AG04450 (cell line): Measurements from ENCODE around the gene BLVRB. TPM values are rescaled to one million over a fixed set of nuclear protein-coding genes. Genes with fewer than 3 reads are reported as not detected.

Experiments used
- CTCF ChIA-PET: fragments of 300-600, 350-600 bp; formaldehyde crosslinking; extraction: SDS; loops from one replicate; lab custom pipeline; 2022; ENCODE audit warnings: antibody characterized with exemption, inconsistent platforms; lab: Charles Lee
- POLR2A ChIA-PET: fragments of 350-600 bp; formaldehyde crosslinking; extraction: SDS; loops from one replicate; lab custom pipeline; 2021; ENCODE audit warnings: antibody characterized with exemption, inconsistent platforms; lab: Yijun Ruan, JAX
- DNase-seq: peaks from one replicate; pipeline ENCODE4 v3.0.0-alpha.2; 2011; ENCODE audit warnings: low read depth, low spot score
- H3K27ac ChIP-seq: one replicate; pipeline ENCODE4 v1.5.1; 2012; ENCODE audit warnings: low read depth, low read length, control low read depth
- H3K27me3 ChIP-seq: one replicate; pipeline ENCODE4 v1.6.0; 2012; ENCODE audit warnings: low read length; ENCODE audit not compliant: control insufficient read depth, insufficient read depth
- H3K4me3 ChIP-seq: 2 replicates; pipeline ENCODE4 v1.5.1; 2011; ENCODE audit warnings: mild to moderate bottlenecking, low read depth, low read length, control low read depth
- H3K9me3 ChIP-seq: 2 replicates; pipeline ENCODE4 v1.5.1; 2012; ENCODE audit warnings: low read length; ENCODE audit not compliant: control insufficient read depth, insufficient read depth
- polyA plus RNA-seq: library from polyadenylated mRNA; depleted of rRNA; stranded (reverse); fragments of >200 nt; gene quantifications from 2 replicates; pipeline ENCODE4 v1.2.3, GENCODE V29; 2011
- TF ChIP-seq, protein P1 (sequence below): IDR thresholded peaks from 2 replicates; pipeline ENCODE4 v1.5.1; 2011; ENCODE audit warnings: low read depth, low read length, control low read depth, inconsistent platforms

Gene BLVRB
- polyA plus RNA-seq, 1 experiment, result 40.4 TPM

DNA sequence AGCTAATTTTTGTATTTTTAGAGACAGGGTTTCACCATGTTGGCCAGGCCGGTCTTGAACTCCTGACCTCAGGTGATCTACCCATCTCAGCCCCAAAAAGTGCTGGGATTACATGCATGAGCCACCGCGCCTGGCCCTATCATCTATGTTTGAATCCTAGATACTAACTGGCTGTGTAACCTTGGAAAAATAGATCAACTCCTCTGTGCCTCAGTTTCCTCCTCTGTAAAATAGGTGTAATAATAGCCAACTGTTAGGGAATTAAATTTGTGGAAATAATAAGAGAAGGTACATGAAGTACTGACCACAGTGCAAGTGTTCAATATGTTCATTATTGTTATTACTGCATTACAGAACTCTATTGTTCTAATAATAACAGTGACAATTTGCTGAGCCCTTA lies 5.6 kb upstream of the BLVRB start:
- Histone ChIP-seq H3K27ac (no peak overlapping the region), H3K9me3 (no peaks in the 10 kb centered on the region; the same call in 1 of the 2 replicates), H3K4me3 (no peak overlapping the region), H3K27me3 (peaks cover 11% of the 10 kb centered on the region)
- DNase-seq, result no peak
- TF ChIP-seq, protein P1, sequence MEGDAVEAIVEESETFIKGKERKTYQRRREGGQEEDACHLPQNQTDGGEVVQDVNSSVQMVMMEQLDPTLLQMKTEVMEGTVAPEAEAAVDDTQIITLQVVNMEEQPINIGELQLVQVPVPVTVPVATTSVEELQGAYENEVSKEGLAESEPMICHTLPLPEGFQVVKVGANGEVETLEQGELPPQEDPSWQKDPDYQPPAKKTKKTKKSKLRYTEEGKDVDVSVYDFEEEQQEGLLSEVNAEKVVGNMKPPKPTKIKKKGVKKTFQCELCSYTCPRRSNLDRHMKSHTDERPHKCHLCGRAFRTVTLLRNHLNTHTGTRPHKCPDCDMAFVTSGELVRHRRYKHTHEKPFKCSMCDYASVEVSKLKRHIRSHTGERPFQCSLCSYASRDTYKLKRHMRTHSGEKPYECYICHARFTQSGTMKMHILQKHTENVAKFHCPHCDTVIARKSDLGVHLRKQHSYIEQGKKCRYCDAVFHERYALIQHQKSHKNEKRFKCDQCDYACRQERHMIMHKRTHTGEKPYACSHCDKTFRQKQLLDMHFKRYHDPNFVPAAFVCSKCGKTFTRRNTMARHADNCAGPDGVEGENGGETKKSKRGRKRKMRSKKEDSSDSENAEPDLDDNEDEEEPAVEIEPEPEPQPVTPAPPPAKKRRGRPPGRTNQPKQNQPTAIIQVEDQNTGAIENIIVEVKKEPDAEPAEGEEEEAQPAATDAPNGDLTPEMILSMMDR, result no peak
- ChIA-PET CTCF (no interaction called here), POLR2A (no interaction called here)

DNA sequence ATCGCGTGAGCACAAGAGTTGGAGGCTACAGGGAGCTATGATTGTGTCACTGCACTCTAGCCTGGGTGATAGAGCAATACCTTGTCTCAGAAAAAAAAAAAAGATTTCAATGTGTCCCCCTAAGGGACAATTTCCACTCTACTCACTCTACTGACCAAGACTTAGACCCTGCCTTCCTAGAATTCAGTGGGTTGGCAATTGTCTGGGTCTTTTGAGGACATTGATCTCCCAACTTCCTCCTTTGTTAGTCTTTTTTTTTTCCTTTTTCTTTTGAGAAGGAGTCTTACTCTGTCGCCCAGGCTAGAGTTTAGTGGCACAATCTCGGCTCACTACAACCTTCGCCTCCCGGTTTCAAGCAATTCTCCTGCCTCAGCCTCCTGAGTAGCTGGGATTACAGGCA lies 3.5 kb upstream of the BLVRB start:
- Histone ChIP-seq H3K9me3 (no peaks in the 10 kb centered on the region; the same call in 1 of the 2 replicates), H3K27ac (no peak overlapping the region), H3K27me3 (peaks cover 11% of the 10 kb centered on the region), H3K4me3 (no peak overlapping the region)
- CTCF ChIA-PET, result no interaction called here
- no peak for DNase-seq
- TF ChIP-seq, protein P1, result no peak
- POLR2A ChIA-PET, result no interaction called here

DNA sequence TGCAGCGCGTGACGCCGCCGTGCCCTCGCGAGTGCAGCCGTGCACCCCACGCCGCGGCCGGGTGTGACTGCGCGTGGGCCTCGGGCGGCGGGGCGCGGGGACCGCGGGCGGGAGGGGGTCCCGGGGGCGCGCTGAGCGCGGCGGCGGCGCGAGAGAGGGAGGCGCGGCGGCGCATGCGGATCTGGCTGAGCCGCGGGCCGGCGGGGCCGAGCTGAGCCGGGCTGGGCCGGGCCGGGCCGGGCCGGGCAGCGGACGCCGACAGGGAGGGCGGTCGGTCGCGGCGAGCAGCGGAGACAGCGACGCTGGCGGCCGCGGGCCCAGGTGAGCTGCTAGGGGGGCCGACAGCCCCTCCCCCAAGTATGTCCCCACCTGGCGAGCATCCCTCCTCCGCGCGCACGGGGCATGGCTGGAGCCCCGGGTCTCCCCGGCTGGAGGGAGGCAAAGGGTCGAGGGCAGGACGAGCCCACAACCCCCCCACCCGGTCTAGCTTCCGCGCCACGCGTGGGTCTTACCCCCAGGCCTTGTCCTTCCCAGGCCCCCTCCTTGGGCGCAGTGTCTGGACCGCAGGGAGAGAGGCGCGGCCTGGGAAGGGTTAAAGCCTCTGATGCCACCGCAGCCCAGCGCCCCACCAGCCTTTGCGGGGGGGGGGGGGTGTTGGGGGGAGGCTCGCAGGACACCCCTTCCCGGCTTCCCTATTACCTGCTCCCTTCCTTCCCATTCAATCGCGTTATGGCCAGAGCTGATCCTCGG lies 1.6 kb upstream of the BLVRB start, which contains the start of gene SPTBN4:
Gene SPTBN4 (plus strand): TSS at position 17 of the 750 bp plus-strand sequence. CDS start 5,621 bp downstream, outside the sequence.
- no peak for DNase-seq
- POLR2A ChIA-PET, result interaction anchor here (0.7 kb wide), 1 partner anchor 148 kb away, joined by 3 read pairs; no protein-coding TSS in a partner anchor
- CTCF ChIA-PET, result interaction anchor here (0.5 to 3.9 kb wide), 4 partner anchors 32 to 162 kb away, joined by 3 to 23 read pairs (median 4); no protein-coding TSS in a partner anchor

DNA sequence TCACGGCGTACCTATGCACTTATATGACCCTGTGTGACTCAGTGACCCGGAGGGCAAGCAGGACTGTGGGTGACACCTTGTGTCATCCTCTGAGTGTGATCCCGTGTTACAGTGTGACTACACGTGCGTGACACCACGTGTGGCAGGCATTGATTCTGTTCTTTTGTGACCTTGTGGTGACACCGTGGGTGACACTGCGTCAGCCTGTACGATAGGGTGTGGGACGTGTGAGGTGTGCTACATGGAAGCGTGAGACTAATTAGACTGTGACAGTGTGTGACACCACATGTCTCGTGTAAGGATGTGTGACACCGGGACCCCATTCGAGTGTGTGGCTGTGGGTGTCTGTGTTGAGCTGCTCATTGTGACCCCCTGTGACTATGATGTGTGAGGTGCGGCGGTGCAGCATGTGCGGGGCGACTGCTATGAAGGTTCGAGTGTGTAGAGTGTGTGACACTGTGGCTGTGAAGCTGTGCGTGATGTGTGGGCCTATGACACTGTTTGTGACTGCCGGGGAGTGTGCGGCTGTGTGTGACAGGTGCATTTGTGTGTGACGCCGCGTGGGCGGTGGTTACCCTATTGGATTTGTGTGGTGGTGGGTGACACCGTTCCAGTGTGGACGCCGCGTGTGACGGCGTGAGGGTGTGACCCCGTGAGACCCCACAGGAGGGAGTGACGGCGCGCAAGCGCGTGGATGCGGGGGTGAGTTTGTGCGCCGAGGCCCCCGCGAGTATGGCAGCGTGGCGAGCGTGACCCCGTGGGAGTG lies 857 bp upstream of the BLVRB start:
- CTCF ChIA-PET, result interaction anchor here (0.5 to 3.9 kb wide), 9 partner anchors 10 to 168 kb away, joined by 3 to 49 read pairs (median 5); no protein-coding TSS in a partner anchor
- no peak overlapping the region for H3K27ac ChIP-seq
- peaks cover 11% of the 10 kb centered on the region for H3K27me3 ChIP-seq
- no peaks in the 10 kb centered on the region; the same call in 1 of the 2 replicates for H3K9me3 ChIP-seq
- POLR2A ChIA-PET, result interaction anchor here (0.9 to 2.4 kb wide), 9 partner anchors 23 to 147 kb away, joined by 3 to 13 read pairs (median 4); partner anchors contain the start of genes C19orf47, PLD3 and SERTAD1
- H3K4me3 ChIP-seq, result peak overlapping the region; percentile 57
- no peak for DNase-seq
- TF ChIP-seq, protein P1, result no peak

More for the DNA sequence above, 1.6 kb upstream of the BLVRB start, which contains the start of gene SPTBN4:
- Histone ChIP-seq H3K27ac (no peak within 1 kb of the TSS), H3K9me3 (no peaks in the 10 kb centered on the region; the same call in 1 of the 2 replicates), H3K27me3 (peaks cover 11% of the 10 kb centered on the region), H3K4me3 (peak within 1 kb of the TSS; percentile 57)
- TF ChIP-seq, protein P1, result no peak
